Neural progenitor cell (in vitro differentiated cells): Measurements from ENCODE around the gene KRT72.

Source experiments
- EZH2 ChIP-seq: fragments of 200-600 bp; sonication (generic); IDR thresholded peaks from 2 replicates; pipeline ENCODE4 v1.6.1; 2017; ENCODE audit warnings: antibody characterized with exemption, mild to moderate bottlenecking, moderate library complexity
- TF ChIP-seq, protein P1 (sequence below): fragments of 200-600 bp; sonication (generic); IDR thresholded peaks from 2 replicates; pipeline ENCODE4 v1.5.1; 2017; ENCODE audit warnings: antibody characterized with exemption, mild to moderate bottlenecking

GRCh38 chr12:52581066-52581465 lies 20.2 kb downstream of the KRT72 start:
- no peak for TF ChIP-seq EZH2
- TF ChIP-seq, protein P1, sequence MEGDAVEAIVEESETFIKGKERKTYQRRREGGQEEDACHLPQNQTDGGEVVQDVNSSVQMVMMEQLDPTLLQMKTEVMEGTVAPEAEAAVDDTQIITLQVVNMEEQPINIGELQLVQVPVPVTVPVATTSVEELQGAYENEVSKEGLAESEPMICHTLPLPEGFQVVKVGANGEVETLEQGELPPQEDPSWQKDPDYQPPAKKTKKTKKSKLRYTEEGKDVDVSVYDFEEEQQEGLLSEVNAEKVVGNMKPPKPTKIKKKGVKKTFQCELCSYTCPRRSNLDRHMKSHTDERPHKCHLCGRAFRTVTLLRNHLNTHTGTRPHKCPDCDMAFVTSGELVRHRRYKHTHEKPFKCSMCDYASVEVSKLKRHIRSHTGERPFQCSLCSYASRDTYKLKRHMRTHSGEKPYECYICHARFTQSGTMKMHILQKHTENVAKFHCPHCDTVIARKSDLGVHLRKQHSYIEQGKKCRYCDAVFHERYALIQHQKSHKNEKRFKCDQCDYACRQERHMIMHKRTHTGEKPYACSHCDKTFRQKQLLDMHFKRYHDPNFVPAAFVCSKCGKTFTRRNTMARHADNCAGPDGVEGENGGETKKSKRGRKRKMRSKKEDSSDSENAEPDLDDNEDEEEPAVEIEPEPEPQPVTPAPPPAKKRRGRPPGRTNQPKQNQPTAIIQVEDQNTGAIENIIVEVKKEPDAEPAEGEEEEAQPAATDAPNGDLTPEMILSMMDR: no peak
